Ishikawa (cell line): ENCODE data around the gene BSG.

Experiments
- CEBPB ChIP-seq: IDR thresholded peaks from 2 replicates; pipeline ENCODE4 v1.6.1; 2012
- CREB1 ChIP-seq: IDR thresholded peaks from 2 replicates; pipeline ENCODE4 v1.6.1; 2012; ENCODE audit warnings: low read depth
- EGR1 ChIP-seq: IDR thresholded peaks from 2 replicates; pipeline ENCODE4 v1.6.1; 2012
- EP300 ChIP-seq: IDR thresholded peaks from 2 replicates; pipeline ENCODE4 v1.6.1; 2012; ENCODE audit warnings: borderline replicate concordance
- FOXM1 ChIP-seq: IDR thresholded peaks from 2 replicates; pipeline ENCODE4 v1.6.1; 2012; ENCODE audit warnings: low read depth, borderline replicate concordance
- NFIC ChIP-seq: IDR thresholded peaks from 2 replicates; pipeline ENCODE4 v1.6.1; 2012
- RAD21 ChIP-seq: IDR thresholded peaks from 2 replicates; pipeline ENCODE4 v1.6.1; 2012; ENCODE audit warnings: low read depth
- TAF1 ChIP-seq: IDR thresholded peaks from 2 replicates; pipeline ENCODE4 v1.6.1; 2012; ENCODE audit warnings: low read depth, mild to moderate bottlenecking
- TCF12 ChIP-seq: IDR thresholded peaks from 2 replicates; pipeline ENCODE4 v1.6.1; 2012; ENCODE audit warnings: low read depth
- TEAD4 ChIP-seq: IDR thresholded peaks from 2 replicates; pipeline ENCODE4 v1.6.1; 2012
- YY1 ChIP-seq: IDR thresholded peaks from 2 replicates; pipeline ENCODE4 v1.6.1; 2012; ENCODE audit warnings: low read depth
- ZBTB7A ChIP-seq: IDR thresholded peaks from 2 replicates; pipeline ENCODE4 v1.6.1; 2012; ENCODE audit warnings: low read depth
- TF ChIP-seq, protein P1 (sequence below): IDR thresholded peaks from 2 replicates; pipeline ENCODE4 v1.6.1; 2012
- TF ChIP-seq, protein P2 (sequence below): IDR thresholded peaks from 2 replicates; pipeline ENCODE4 v1.6.1; 2012
- TF ChIP-seq, protein P3 (sequence below): IDR thresholded peaks from 2 replicates; pipeline ENCODE4 v1.6.1; 2012; ENCODE audit warnings: low read depth, mild to moderate bottlenecking

The BSG gene

DNA sequence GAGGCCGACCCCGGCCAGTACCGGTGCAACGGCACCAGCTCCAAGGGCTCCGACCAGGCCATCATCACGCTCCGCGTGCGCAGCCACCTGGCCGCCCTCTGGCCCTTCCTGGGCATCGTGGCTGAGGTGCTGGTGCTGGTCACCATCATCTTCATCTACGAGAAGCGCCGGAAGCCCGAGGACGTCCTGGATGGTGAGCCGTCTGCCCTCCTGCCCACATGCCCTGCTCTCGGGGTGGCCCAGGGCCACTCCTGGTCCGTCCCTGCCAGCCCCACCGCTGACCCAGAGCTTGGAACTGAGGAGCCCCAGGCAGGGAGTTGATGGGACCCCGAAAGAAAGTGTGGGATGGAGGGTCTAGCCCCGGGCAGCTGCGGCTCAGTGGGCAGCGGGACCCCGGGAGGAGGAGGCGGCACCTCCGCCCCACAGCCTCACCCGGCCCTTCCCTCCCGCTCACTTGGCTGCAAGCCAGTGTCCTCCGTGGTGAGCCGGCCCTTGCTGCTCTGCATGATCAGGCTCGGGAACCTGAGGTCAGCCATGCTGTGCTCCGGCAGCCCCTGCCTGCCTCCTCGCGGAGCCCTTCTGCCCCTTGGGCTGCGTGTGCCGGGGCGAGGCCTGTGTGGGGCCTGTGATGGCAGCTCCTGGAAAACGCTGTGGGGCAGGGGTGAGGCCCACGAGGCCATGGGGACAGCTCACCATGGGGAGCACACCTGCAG is 9.2 kb downstream of the BSG start:
- TF ChIP-seq, protein P1, sequence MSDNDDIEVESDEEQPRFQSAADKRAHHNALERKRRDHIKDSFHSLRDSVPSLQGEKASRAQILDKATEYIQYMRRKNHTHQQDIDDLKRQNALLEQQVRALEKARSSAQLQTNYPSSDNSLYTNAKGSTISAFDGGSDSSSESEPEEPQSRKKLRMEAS, result peak; percentile 9; the same call in 1 of the 2 replicates
- TF ChIP-seq ZBTB7A (no peak), NFIC (peak; percentile 71)

DNA sequence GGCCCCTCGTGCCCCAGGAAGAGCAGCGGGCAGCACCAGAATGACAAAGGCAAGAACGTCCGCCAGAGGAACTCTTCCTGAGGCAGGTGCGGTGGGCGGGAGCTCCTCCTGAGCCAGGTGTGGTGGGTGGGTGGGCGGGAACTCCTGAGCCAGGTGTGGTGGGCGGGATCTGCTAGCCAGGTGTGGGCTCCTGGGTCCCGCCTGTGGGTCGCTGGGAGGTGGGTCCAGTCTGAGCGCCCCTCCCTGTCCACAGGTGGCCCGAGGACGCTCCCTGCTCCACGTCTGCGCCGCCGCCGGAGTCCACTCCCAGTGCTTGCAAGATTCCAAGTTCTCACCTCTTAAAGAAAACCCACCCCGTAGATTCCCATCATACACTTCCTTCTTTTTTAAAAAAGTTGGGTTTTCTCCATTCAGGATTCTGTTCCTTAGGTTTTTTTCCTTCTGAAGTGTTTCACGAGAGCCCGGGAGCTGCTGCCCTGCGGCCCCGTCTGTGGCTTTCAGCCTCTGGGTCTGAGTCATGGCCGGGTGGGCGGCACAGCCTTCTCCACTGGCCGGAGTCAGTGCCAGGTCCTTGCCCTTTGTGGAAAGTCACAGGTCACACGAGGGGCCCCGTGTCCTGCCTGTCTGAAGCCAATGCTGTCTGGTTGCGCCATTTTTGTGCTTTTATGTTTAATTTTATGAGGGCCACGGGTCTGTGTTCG is 10.3 kb downstream of the BSG start:
- no peak for TF ChIP-seq ZBTB7A
- no peak for TF ChIP-seq CREB1
- no peak for TF ChIP-seq YY1
- no peak for TF ChIP-seq EGR1
- no peak for TF ChIP-seq TEAD4
- TF ChIP-seq RAD21, result no peak
- TF ChIP-seq TCF12, result no peak
- TF ChIP-seq, protein P2, sequence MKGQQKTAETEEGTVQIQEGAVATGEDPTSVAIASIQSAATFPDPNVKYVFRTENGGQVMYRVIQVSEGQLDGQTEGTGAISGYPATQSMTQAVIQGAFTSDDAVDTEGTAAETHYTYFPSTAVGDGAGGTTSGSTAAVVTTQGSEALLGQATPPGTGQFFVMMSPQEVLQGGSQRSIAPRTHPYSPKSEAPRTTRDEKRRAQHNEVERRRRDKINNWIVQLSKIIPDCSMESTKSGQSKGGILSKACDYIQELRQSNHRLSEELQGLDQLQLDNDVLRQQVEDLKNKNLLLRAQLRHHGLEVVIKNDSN, result no peak
- TF ChIP-seq NFIC, result no peak
- TF ChIP-seq TAF1, result no peak
- TF ChIP-seq, protein P1, result no peak
- no peak for TF ChIP-seq CEBPB
- TF ChIP-seq FOXM1, result no peak
- TF ChIP-seq EP300, result no peak

DNA sequence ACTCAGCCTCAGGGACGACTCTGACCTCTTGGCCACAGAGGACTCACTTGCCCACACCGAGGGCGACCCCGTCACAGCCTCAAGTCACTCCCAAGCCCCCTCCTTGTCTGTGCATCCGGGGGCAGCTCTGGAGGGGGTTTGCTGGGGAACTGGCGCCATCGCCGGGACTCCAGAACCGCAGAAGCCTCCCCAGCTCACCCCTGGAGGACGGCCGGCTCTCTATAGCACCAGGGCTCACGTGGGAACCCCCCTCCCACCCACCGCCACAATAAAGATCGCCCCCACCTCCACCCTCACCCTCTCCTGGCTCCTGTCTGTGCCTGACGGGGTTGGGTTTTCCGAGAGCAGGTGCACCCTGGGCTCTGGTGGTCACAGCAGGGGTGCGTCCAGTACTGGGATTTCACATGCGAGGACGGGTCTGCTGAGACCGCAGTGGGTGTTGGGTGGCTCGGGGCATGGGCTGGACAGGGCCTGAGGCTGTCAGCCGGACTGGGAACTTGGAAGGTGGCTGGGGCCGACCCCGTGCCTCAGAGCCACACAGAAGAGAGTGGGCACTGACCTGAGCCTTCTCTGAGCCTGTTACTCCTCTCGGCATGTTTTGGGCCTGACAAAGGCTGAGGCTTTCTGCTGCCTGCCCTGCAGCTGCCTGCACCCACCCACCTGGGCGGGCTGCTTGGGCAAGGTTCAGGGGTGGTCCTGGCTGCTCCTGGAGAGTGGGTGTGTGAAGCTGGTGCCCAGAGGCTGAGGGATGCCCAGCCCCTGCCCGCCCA is 11.0 kb downstream of the BSG start:
- TF ChIP-seq ZBTB7A (no peak), TAF1 (0 out of 2 replicates have a peak, but pooled peaks have one; percentile 11)
- TF ChIP-seq, protein P2, result no peak

DNA sequence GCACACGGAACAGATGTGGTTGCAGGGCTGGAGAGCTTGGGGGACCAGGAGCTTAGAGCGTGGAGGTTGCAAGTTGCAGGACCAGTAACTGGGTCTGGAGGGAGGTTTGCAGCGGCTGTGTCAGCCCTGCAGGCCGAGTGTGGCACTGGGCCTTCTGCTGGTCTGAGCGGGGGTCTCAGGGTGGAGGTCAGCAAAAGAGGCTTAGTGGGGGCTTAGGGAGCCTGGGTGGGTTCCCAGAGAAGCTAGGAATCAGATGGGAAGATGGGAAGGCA is 11.5 kb downstream of the BSG start:
- TF ChIP-seq EGR1 (no peak), ZBTB7A (no peak), NFIC (no peak), YY1 (no peak), RAD21 (no peak), CEBPB (no peak), TAF1 (no peak), FOXM1 (no peak), TCF12 (no peak), CREB1 (no peak)
- TF ChIP-seq, protein P2, result no peak

DNA sequence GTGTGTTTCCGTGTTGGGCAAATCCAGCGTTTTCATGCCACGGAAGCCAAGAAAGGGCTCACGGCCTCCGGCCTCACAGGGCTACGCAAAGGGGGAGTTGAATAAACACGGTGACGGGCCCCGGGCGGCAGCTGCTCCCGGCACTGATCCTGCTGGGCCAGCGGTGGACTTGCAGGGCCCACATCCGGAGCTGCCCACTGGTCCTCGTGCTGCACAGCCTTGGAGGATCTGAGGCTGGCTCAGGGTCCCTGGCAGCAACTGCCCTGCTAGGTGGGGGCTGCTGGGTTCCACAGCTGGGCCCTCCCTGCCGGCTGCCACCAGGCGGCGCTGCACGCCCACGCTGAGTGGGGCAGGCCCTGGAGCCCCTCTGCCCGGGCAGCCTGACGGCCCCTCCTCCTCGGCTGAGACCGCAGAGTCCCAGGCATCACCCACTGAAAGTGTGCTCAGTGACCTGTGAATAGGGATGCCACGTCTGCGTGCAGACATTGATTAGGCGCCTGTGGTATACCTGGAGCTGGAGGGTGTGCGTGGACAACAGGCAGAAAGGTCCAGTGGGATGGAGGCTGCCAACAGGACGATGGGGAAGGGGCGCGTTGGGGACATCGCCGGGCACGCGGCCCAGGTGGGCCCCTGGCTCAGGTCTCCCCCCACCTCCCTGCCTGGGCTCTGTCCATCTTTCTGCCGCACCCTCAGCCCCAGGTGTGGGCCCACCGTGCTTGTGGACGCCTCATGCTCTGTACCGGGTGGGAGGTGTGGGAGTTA is 12.0 kb downstream of the BSG start:
- TF ChIP-seq ZBTB7A, result peak; percentile 80
- TF ChIP-seq TAF1, result no peak
- TF ChIP-seq EGR1, result 0 out of 2 replicates have a peak, but pooled peaks have one; percentile 11
- TF ChIP-seq FOXM1, result no peak
- TF ChIP-seq RAD21, result peak; percentile 57
- TF ChIP-seq NFIC, result no peak
- TF ChIP-seq TEAD4, result no peak

DNA sequence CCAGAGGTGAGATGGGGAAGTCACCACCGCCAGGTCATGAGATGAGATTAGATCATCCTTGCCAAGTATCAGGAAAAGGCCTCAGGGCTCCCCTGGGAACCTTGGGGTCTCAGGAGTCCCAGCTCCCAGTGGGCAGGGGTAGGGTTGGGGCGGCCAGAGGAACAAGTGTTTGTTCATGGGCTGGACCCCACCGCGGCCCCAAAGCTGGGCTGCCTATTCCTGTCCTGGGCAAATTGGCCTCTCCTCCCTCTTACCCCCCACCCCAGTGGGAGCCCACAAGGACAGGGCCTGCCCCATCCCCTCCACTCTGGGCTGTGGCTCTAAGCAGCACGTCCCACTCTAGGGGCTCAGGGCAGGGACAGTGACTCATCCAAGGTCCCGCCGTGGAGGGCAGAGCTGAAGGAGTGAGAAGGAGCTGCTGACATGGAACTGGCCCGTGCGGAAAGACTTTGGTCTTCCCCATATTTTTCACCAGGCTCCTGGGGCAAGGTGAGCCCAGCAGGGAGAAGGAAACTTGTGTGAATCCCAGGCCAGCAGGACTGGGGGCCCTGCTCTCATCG is 13.2 kb downstream of the BSG start:
- TF ChIP-seq TAF1 (no peak), CEBPB (no peak), NFIC (no peak), EGR1 (no peak), FOXM1 (no peak), TCF12 (no peak), YY1 (no peak), ZBTB7A (no peak), EP300 (no peak), TEAD4 (no peak), CREB1 (no peak), RAD21 (no peak)
- TF ChIP-seq, protein P1, result no peak
- TF ChIP-seq, protein P3, sequence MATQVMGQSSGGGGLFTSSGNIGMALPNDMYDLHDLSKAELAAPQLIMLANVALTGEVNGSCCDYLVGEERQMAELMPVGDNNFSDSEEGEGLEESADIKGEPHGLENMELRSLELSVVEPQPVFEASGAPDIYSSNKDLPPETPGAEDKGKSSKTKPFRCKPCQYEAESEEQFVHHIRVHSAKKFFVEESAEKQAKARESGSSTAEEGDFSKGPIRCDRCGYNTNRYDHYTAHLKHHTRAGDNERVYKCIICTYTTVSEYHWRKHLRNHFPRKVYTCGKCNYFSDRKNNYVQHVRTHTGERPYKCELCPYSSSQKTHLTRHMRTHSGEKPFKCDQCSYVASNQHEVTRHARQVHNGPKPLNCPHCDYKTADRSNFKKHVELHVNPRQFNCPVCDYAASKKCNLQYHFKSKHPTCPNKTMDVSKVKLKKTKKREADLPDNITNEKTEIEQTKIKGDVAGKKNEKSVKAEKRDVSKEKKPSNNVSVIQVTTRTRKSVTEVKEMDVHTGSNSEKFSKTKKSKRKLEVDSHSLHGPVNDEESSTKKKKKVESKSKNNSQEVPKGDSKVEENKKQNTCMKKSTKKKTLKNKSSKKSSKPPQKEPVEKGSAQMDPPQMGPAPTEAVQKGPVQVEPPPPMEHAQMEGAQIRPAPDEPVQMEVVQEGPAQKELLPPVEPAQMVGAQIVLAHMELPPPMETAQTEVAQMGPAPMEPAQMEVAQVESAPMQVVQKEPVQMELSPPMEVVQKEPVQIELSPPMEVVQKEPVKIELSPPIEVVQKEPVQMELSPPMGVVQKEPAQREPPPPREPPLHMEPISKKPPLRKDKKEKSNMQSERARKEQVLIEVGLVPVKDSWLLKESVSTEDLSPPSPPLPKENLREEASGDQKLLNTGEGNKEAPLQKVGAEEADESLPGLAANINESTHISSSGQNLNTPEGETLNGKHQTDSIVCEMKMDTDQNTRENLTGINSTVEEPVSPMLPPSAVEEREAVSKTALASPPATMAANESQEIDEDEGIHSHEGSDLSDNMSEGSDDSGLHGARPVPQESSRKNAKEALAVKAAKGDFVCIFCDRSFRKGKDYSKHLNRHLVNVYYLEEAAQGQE, result no peak
- TF ChIP-seq, protein P2, result no peak
